ENCODE results near the gene VSNL1.

DNA sequence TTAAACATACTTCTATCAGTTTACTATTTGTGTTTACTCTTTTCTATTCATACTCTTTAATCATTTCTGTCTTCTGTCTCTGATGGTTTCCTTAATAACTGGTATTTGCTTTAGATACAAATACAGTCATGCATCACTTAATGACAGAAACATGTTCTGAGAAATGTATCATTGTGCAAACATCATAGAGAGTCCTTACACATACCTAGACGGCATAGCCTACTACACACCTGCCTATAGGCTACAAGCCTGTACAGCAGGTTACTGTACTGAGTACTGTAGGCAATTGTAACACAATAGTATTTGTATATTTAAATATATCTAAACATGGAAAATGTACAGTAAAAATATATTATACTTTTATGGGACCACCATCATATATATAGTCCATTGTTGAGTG is 36.3 kb downstream of the VSNL1 start:
- no peak for TF ChIP-seq BHLHE40 (IDR thresholded peaks at IDR 0.05; ENCODE audit: borderline replicate concordance)
- TF ChIP-seq ZNF384 (IDR thresholded peaks at IDR 0.05), result no peak
- no peak for TF ChIP-seq FOXA1 (IDR thresholded peaks at IDR 0.05)
- no peak for TF ChIP-seq ARNT (IDR thresholded peaks at IDR 0.05)
- no peak for TF ChIP-seq SP1 (IDR thresholded peaks at IDR 0.05)
- no peak for TF ChIP-seq ELF4 (IDR thresholded peaks at IDR 0.05)
- TF ChIP-seq NFRKB (IDR thresholded peaks at IDR 0.05), result no peak
- TF ChIP-seq TARDBP (IDR thresholded peaks at IDR 0.05), result no peak
- no peak for TF ChIP-seq HDGF (IDR thresholded peaks at IDR 0.05; ENCODE audit: borderline replicate concordance)
- TF ChIP-seq FOXM1 (IDR thresholded peaks at IDR 0.05; ENCODE audit: borderline replicate concordance), result no peak
- no peak for TF ChIP-seq LEF1 (IDR thresholded peaks at IDR 0.05; ENCODE audit: borderline replicate concordance)
